GM12878 (cell line): ENCODE data around the gene METAP1D. TPM values are rescaled to one million over a fixed set of nuclear protein-coding genes. Genes with fewer than 3 reads are reported as not detected.

Source experiments
- ATAC-seq: fragments of 200-7000 bp; cut with Tn5 transposase; 3 replicates; pipeline ENCODE4 v1.9.1; 2020; ENCODE audit warnings: mild to moderate bottlenecking, moderate library complexity
- BruUV-seq: library from RNA; stranded (reverse); fragments of 400-500 nt; replicated peaks from 2 replicates; lab custom pipeline; 2021; lab: Mats Ljungman, UMichigan
- CTCF ChIA-PET: fragments of 300-600 bp; sonication (Branson Sonifier 250); formaldehyde crosslinking; extraction: SDS; loops from one replicate; lab custom pipeline; 2021; ENCODE audit warnings: inconsistent platforms; lab: Yijun Ruan, JAX
- POLR2A ChIA-PET: fragments of 350-600 bp; formaldehyde crosslinking; extraction: SDS; loops from one replicate; lab custom pipeline; 2021; ENCODE audit warnings: inconsistent platforms; lab: Charles Lee
- RAD21 ChIA-PET: fragments of 300-600 bp; sonication (Branson Sonifier 250); formaldehyde crosslinking; loops from one replicate; lab custom pipeline; 2023; ENCODE audit warnings: antibody characterized with exemption; ENCODE audit not compliant: unreplicated experiment; lab: Charles Lee
- SMC1A ChIA-PET: fragments of 300-600 bp; sonication (Branson Sonifier 250); formaldehyde crosslinking; loops from one replicate; lab custom pipeline; 2023; ENCODE audit not compliant: unreplicated experiment, uncharacterized antibody; lab: Charles Lee
- DNase-seq: peaks from one replicate; pipeline ENCODE4 v3.0.0-alpha.2; 2011; ENCODE audit warnings: low read depth, low spot score
- FAIRE-seq: peaks from 3 replicates; lab custom pipeline; 2011; peaks lifted over from hg19 to GRCh38; lab: Jason Lieb, UNC
- H2AFZ ChIP-seq: 2 replicates; pipeline ENCODE4 v1.6.0; 2011; ENCODE audit warnings: low read depth, low read length, control low read depth; ENCODE audit not compliant: control insufficient read depth
- H3K27ac ChIP-seq: 2 replicates; pipeline ENCODE4 v1.5.1; 2011; ENCODE audit warnings: control low read depth; ENCODE audit not compliant: control insufficient read depth, insufficient read depth
- H3K27me3 ChIP-seq, 2 experiments: replicated peaks in 1 of 2; 2 replicates each; pipeline versions ENCODE4 v1.6.0 to v1.6.1; 2011; ENCODE audit warnings: low read length in 1 of 2; ENCODE audit not compliant: control insufficient read depth in 2 of 2, insufficient read depth in 2 of 2
- H3K36me3 ChIP-seq, 2 experiments: 2 replicates each; pipeline ENCODE4 v1.5.1; 2011; ENCODE audit warnings: low read length in 1 of 2; ENCODE audit not compliant: control insufficient read depth in 2 of 2, insufficient read depth in 2 of 2
- H3K4me1 ChIP-seq: 2 replicates; pipeline ENCODE4 v1.6.1; 2011; ENCODE audit warnings: mild to moderate bottlenecking, low read length, moderate library complexity, mixed read lengths; ENCODE audit not compliant: control insufficient read depth, insufficient read depth
- H3K4me2 ChIP-seq: 2 replicates; pipeline ENCODE4 v1.6.0; 2011; ENCODE audit warnings: control low read depth; ENCODE audit not compliant: control insufficient read depth, insufficient read depth
- H3K4me3 ChIP-seq: fragments of 200-600 bp; sonication (generic); 2 replicates; pipeline ENCODE4 v1.5.1; 2016
- H3K79me2 ChIP-seq: 2 replicates; pipeline ENCODE4 v1.6.0; 2011; ENCODE audit warnings: low read length; ENCODE audit not compliant: control insufficient read depth, insufficient read depth
- H3K9ac ChIP-seq: 2 replicates; pipeline ENCODE4 v1.8.0; 2011; ENCODE audit warnings: low read length, control low read depth, mixed read lengths; ENCODE audit not compliant: control insufficient read depth, insufficient read depth
- H3K9me3 ChIP-seq: replicated peaks from 3 replicates; pipeline ENCODE4 v1.5.1; 2011; ENCODE audit warnings: mild to moderate bottlenecking, low read length; ENCODE audit not compliant: control insufficient read depth, insufficient read depth
- H4K20me1 ChIP-seq: 2 replicates; pipeline ENCODE4 v1.6.0; 2011; ENCODE audit not compliant: control insufficient read depth, insufficient read depth
- CBFB ChIP-seq: IDR thresholded peaks from 2 replicates; pipeline ENCODE4 v1.6.1; 2016; ENCODE audit warnings: antibody characterized with exemption, low read depth
- CHD1 ChIP-seq: IDR thresholded peaks from 2 replicates; pipeline ENCODE4 v1.6.1; 2012; ENCODE audit warnings: low read depth, low read length, improper control_type of control experiment
- FOXM1 ChIP-seq: IDR thresholded peaks from 2 replicates; pipeline ENCODE4 v1.6.1; 2012; ENCODE audit warnings: low read depth, mild to moderate bottlenecking, inconsistent platforms, low read length, moderate library complexity
- HDAC6 ChIP-seq: fragments of 200-600 bp; sonication (generic); IDR thresholded peaks from one replicate; pipeline ENCODE4 v1.8.0; 2017; ENCODE audit warnings: antibody characterized with exemption; ENCODE audit not compliant: unreplicated experiment
- NFYA ChIP-seq: IDR thresholded peaks from 2 replicates; pipeline ENCODE4 v1.6.1; 2011; ENCODE audit warnings: low read depth, mild to moderate bottlenecking, low read length, improper control_type of control experiment, borderline replicate concordance
- NR2F1 ChIP-seq: fragments of 450-650 bp; conservative IDR thresholded peaks from 2 replicates; pipeline ENCODE4 v1.6.1; 2017; ENCODE audit warnings: mild to moderate bottlenecking
- SMAD1 ChIP-seq: fragments of 450-650 bp; IDR thresholded peaks from 2 replicates; pipeline ENCODE4 v1.6.1; 2018; ENCODE audit warnings: mild to moderate bottlenecking, low read depth; ENCODE audit not compliant: partially characterized antibody
- YBX1 ChIP-seq: fragments of 450-650 bp; IDR thresholded peaks from 2 replicates; pipeline ENCODE4 v1.6.1; 2016; ENCODE audit warnings: antibody characterized with exemption
- ZNF217 ChIP-seq: fragments of 450-650 bp; IDR thresholded peaks from 2 replicates; pipeline ENCODE4 v1.6.1; 2017; ENCODE audit warnings: antibody characterized with exemption, mild to moderate bottlenecking
- ZSCAN29 ChIP-seq: fragments of 450-650 bp; IDR thresholded peaks from 2 replicates; pipeline ENCODE4 v1.6.1; 2017; ENCODE audit warnings: mild to moderate bottlenecking, moderate library complexity
- WGBS: methylation state at CpG from one replicate; pipeline ENCODE4 v1.1.6; 2016; ENCODE audit warnings: low lambda C conversion rate; ENCODE audit not compliant: insufficient replicate concordance, insufficient coverage; ENCODE audit errors: missing lambda C conversion rate; 5-methylcytosine and 5-hydroxymethylcytosine counted together
- in situ Hi-C: fragments of 300-500 bp; cut with MboI; formaldehyde crosslinking; loops from 9 replicates; pipeline ENCODE4 v1.14.3; 2018; ENCODE audit warnings: mixed read lengths
- intact Hi-C: fragments of 100-400 bp; cut with micrococcal nuclease; formaldehyde crosslinking; loops from one replicate; pipeline ENCODE4 v1.14.2; 2022; ENCODE audit not compliant: unreplicated experiment
- polyA plus RNA-seq, 11 experiments: library from polyadenylated mRNA; depleted of rRNA in 4 of 11; unstranded in 6 of 11; stranded (reverse) in 5 of 11; fragments of >200 nt; fragmentation: Nextera tagmentation in 4 of 11; fragmentation: Illumina TruSeq in 1 of 11; extraction: Ambion mirVana in 4 of 11; extraction: Trizol in 1 of 11; gene quantifications; 1 replicate in 1 of 11; 2 replicates in 10 of 11; pipeline versions ENCODE4 v1.2.1 to v1.2.3, GENCODE V29; 2011 to 2016; ENCODE audit warnings: inconsistent platforms in 2 of 11, missing spikeins in 2 of 11, low read depth in 1 of 11
- total RNA-seq, 4 experiments: library from RNA; depleted of rRNA in 3 of 4; stranded (reverse); fragments of >200 nt in 3 of 4; fragmentation: Illumina TruSeq in 1 of 4; extraction: Trizol in 1 of 4; gene quantifications; 2 replicates each; pipeline versions ENCODE4 v1.2.1 to v1.2.3, GENCODE V29; 2013 to 2021
- TF ChIP-seq, protein P1 (sequence below): IDR thresholded peaks from 2 replicates; pipeline ENCODE4 v1.6.1; 2011; ENCODE audit warnings: mild to moderate bottlenecking, low read depth, low read length, moderate library complexity; ENCODE audit not compliant: insufficient replicate concordance
- TF ChIP-seq, protein P2 (sequence below): fragments of 450-650 bp; formaldehyde crosslinking; IDR thresholded peaks from 2 replicates; pipeline ENCODE4 v1.5.0; 2022; ENCODE audit warnings: mild to moderate bottlenecking, missing genetic modification characterization
- TF ChIP-seq, protein P3 (sequence below): fragments of 450-650 bp; IDR thresholded peaks from 2 replicates; pipeline ENCODE4 v1.6.1; 2017; ENCODE audit warnings: mild to moderate bottlenecking, moderate library complexity

Gene METAP1D
- total and polyA plus RNA-seq, 10 of the 15 experiments (the other 5 are each of a cell fraction or from before 2014, with no cell fraction given) = 4.5 to 12.1 (median 7.8) TPM

DNA sequence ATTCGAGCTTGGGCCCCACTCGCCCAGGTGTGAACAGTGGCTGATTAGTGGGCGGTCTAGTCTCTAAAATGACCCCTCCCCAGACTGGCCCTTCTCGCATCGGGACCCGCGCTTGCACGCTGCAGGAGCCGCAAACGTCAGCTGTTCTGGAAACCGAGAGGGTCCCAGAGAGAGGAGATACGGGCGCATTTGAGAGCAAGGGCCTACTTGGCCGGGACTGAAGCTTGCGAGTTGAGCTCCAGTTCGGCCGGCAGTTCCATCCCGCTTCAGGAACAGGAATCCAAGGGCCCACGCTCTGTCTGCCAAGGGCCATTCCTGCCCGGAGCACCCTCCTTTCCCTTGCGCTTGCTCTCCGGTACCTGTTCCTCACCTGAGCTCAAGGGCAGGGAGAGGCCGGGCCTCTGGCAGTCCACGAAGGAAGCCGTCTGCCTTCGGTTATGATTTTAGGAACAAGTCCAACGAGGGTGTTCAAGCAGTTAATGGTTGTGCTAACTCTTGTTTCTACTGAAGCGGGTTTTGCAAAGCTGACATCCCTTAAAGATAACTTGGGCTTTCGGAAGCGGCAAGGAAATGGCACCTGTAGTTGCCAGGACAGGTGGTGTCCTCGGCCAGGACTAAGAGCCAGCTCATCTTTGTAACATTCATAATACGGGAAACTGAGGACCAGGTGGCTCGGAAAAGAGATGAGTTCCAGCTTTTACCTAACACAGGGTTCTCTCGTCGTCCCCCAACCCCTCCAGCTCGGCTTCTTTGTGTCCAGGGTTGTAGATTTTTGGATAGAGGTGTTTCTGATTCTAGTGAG, 81.7 kb downstream of the METAP1D start:
- FAIRE-seq (no peak), ATAC-seq (no peak), DNase-seq (no peak)
- H4K20me1 ChIP-seq = peaks cover 7% of the 10 kb centered on the region
- BruUV-seq = no TSS peak
- SMC1A ChIA-PET = no interaction called here
- no peak overlapping the region for H3K27ac ChIP-seq
- 45% methylated on average over 36 of the region's 36 CpGs for WGBS
- CTCF ChIA-PET = no interaction called here
- intact Hi-C loops (no loop called here), in situ Hi-C loops (no loop called here)
- RAD21 ChIA-PET = no interaction called here
- POLR2A ChIA-PET = no interaction called here
- peaks cover 26 to 40% of the 10 kb centered on the region in 2 experiments for H3K27me3 ChIP-seq
- H3K4me3 ChIP-seq = no peak overlapping the region
- H3K9ac ChIP-seq = no peak overlapping the region
- peaks cover 17% of the 10 kb centered on the region for H3K4me1 ChIP-seq
- no peaks in the 10 kb centered on the region; the same call in 2 of the 3 replicates for H3K9me3 ChIP-seq
- no peaks in the 10 kb centered on the region for H3K79me2 ChIP-seq
- H3K4me2 ChIP-seq = no peak overlapping the region
- H2AFZ ChIP-seq = no peak overlapping the region
- no peaks in the 10 kb centered on the region for H3K36me3 ChIP-seq
- TF ChIP-seq YBX1 (no peak), ZSCAN29 (no peak), FOXM1 (no peak), ZNF217 (no peak), NFYA (no peak), CHD1 (no peak), CBFB (no peak), SMAD1 (no peak), HDAC6 (no peak), NR2F1 (no peak)
- TF ChIP-seq, protein P1, sequence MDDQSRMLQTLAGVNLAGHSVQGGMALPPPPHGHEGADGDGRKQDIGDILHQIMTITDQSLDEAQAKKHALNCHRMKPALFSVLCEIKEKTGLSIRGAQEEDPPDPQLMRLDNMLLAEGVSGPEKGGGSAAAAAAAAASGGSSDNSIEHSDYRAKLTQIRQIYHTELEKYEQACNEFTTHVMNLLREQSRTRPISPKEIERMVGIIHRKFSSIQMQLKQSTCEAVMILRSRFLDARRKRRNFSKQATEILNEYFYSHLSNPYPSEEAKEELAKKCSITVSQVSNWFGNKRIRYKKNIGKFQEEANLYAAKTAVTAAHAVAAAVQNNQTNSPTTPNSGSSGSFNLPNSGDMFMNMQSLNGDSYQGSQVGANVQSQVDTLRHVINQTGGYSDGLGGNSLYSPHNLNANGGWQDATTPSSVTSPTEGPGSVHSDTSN = no peak
- TF ChIP-seq, protein P2, sequence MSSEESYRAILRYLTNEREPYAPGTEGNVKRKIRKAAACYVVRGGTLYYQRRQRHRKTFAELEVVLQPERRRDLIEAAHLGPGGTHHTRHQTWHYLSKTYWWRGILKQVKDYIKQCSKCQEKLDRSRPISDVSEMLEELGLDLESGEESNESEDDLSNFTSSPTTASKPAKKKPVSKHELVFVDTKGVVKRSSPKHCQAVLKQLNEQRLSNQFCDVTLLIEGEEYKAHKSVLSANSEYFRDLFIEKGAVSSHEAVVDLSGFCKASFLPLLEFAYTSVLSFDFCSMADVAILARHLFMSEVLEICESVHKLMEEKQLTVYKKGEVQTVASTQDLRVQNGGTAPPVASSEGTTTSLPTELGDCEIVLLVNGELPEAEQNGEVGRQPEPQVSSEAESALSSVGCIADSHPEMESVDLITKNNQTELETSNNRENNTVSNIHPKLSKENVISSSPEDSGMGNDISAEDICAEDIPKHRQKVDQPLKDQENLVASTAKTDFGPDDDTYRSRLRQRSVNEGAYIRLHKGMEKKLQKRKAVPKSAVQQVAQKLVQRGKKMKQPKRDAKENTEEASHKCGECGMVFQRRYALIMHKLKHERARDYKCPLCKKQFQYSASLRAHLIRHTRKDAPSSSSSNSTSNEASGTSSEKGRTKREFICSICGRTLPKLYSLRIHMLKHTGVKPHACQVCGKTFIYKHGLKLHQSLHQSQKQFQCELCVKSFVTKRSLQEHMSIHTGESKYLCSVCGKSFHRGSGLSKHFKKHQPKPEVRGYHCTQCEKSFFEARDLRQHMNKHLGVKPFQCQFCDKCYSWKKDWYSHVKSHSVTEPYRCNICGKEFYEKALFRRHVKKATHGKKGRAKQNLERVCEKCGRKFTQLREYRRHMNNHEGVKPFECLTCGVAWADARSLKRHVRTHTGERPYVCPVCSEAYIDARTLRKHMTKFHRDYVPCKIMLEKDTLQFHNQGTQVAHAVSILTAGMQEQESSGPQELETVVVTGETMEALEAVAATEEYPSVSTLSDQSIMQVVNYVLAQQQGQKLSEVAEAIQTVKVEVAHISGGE (CRISPR knock-in tag) = no peak
- TF ChIP-seq, protein P3, sequence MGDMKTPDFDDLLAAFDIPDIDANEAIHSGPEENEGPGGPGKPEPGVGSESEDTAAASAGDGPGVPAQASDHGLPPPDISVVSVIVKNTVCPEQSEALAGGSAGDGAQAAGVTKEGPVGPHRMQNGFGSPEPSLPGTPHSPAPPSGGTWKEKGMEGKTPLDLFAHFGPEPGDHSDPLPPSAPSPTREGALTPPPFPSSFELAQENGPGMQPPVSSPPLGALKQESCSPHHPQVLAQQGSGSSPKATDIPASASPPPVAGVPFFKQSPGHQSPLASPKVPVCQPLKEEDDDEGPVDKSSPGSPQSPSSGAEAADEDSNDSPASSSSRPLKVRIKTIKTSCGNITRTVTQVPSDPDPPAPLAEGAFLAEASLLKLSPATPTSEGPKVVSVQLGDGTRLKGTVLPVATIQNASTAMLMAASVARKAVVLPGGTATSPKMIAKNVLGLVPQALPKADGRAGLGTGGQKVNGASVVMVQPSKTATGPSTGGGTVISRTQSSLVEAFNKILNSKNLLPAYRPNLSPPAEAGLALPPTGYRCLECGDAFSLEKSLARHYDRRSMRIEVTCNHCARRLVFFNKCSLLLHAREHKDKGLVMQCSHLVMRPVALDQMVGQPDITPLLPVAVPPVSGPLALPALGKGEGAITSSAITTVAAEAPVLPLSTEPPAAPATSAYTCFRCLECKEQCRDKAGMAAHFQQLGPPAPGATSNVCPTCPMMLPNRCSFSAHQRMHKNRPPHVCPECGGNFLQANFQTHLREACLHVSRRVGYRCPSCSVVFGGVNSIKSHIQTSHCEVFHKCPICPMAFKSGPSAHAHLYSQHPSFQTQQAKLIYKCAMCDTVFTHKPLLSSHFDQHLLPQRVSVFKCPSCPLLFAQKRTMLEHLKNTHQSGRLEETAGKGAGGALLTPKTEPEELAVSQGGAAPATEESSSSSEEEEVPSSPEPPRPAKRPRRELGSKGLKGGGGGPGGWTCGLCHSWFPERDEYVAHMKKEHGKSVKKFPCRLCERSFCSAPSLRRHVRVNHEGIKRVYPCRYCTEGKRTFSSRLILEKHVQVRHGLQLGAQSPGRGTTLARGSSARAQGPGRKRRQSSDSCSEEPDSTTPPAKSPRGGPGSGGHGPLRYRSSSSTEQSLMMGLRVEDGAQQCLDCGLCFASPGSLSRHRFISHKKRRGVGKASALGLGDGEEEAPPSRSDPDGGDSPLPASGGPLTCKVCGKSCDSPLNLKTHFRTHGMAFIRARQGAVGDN = no peak
